Central memory CD4-positive, alpha-beta T cell (primary cell): ENCODE measurements around the gene AKAP8L.

Experiments
- DNase-seq: peaks from one replicate; pipeline ENCODE4 v3.0.0; 2022

AKAP8L gene

GRCh38 chr19:15432629-15433518, 14.1 kb upstream of the AKAP8L start:
- peak; percentile 89 for DNase-seq

GRCh38 chr19:15432018-15432494, 13.3 kb upstream of the AKAP8L start:
- no peak for DNase-seq

- no peak for DNase-seq
Measured at GRCh38 chr19:15431396-15432017, 12.7 kb upstream of the AKAP8L start.

- no peak for DNase-seq
Measured at GRCh38 chr19:15430526-15431120, 11.8 kb upstream of the AKAP8L start.

- no peak for DNase-seq
Measured at GRCh38 chr19:15429825-15430467, 11.2 kb upstream of the AKAP8L start.

GRCh38 chr19:15428956-15429824, 10.4 kb upstream of the AKAP8L start:
- DNase-seq: no peak

GRCh38 chr19:15427991-15428471, 9.2 kb upstream of the AKAP8L start:
- no peak for DNase-seq

- no peak for DNase-seq
Measured at GRCh38 chr19:15427350-15427700, 8.5 kb upstream of the AKAP8L start.

GRCh38 chr19:15426485-15427349, 7.9 kb upstream of the AKAP8L start:
- no peak for DNase-seq

GRCh38 chr19:15425321-15425950, 6.6 kb upstream of the AKAP8L start:
- DNase-seq: no peak

GRCh38 chr19:15424692-15425272, 6.0 kb upstream of the AKAP8L start:
- DNase-seq: no peak

GRCh38 chr19:15424121-15424520, 5.3 kb upstream of the AKAP8L start:
- DNase-seq: no peak

- DNase-seq: no peak
Measured at GRCh38 chr19:15423130-15423529, 4.3 kb upstream of the AKAP8L start.

- no peak for DNase-seq
Measured at GRCh38 chr19:15422296-15423075, 3.7 kb upstream of the AKAP8L start.

- no peak for DNase-seq
Measured at GRCh38 chr19:15421721-15422260, 3.0 kb upstream of the AKAP8L start.

- DNase-seq: no peak
Measured at GRCh38 chr19:15421136-15421695, 2.4 kb upstream of the AKAP8L start.

GRCh38 chr19:15419413-15420025, 731 bp upstream of the AKAP8L start:
- DNase-seq: no peak

- DNase-seq: no peak
Measured at GRCh38 chr19:15418231-15418578, 583 bp downstream of the AKAP8L start.
